IMR-90 (cell line): ENCODE data around the gene FNBP1L.

ENCODE experiments used
- BHLHE40 ChIP-seq: fragments of 150-350 bp; IDR thresholded peaks from 2 replicates; pipeline ENCODE4 v1.6.1; 2016; ENCODE audit warnings: mild to moderate bottlenecking, low read depth, low read length
- CEBPB ChIP-seq: IDR thresholded peaks from 2 replicates; pipeline ENCODE4 v1.6.1; 2012; ENCODE audit warnings: low read depth, low read length, improper control_type of control experiment
- CHD1 ChIP-seq: IDR thresholded peaks from 2 replicates; pipeline ENCODE4 v1.6.1; 2012; ENCODE audit warnings: low read depth, low read length, improper control_type of control experiment
- MAFK ChIP-seq: IDR thresholded peaks from 2 replicates; pipeline ENCODE4 v1.6.1; 2012; ENCODE audit warnings: low read depth, low read length, improper control_type of control experiment
- MXI1 ChIP-seq: IDR thresholded peaks from 2 replicates; pipeline ENCODE4 v1.6.1; 2012; ENCODE audit warnings: low read depth, mild to moderate bottlenecking, low read length, moderate library complexity, borderline replicate concordance
- POLR2A ChIP-seq: IDR thresholded peaks from 2 replicates; pipeline ENCODE4 v1.6.1; 2012; ENCODE audit warnings: mild to moderate bottlenecking, low read depth, low read length
- RAD21 ChIP-seq: IDR thresholded peaks from 2 replicates; pipeline ENCODE4 v1.6.1; 2012; ENCODE audit warnings: low read length, improper control_type of control experiment
- RFX5 ChIP-seq: IDR thresholded peaks from 2 replicates; pipeline ENCODE4 v1.8.0; 2012; ENCODE audit warnings: low read depth, mild to moderate bottlenecking, low read length, moderate library complexity
- SMC3 ChIP-seq: fragments of 150-350 bp; IDR thresholded peaks from 2 replicates; pipeline ENCODE4 v1.6.1; 2016; ENCODE audit warnings: low read depth, mild to moderate bottlenecking, antibody characterized with exemption, low read length, moderate library complexity
- TF ChIP-seq, protein P1 (sequence below): conservative IDR thresholded peaks from 2 replicates; pipeline ENCODE4 v1.5.1; 2012; ENCODE audit warnings: mild to moderate bottlenecking, low read depth, low read length, improper control_type of control experiment
- TF ChIP-seq, protein P2 (sequence below): fragments of 150-350 bp; IDR thresholded peaks from 2 replicates; pipeline ENCODE4 v1.6.1; 2017; ENCODE audit warnings: mild to moderate bottlenecking, antibody characterized with exemption, low read length, low read depth
- TF ChIP-seq, protein P3 (sequence below): fragments of 150-350 bp; IDR thresholded peaks from 2 replicates; pipeline ENCODE4 v1.6.1; 2016; ENCODE audit warnings: low read depth, mild to moderate bottlenecking, low read length, moderate library complexity, borderline replicate concordance

DNA sequence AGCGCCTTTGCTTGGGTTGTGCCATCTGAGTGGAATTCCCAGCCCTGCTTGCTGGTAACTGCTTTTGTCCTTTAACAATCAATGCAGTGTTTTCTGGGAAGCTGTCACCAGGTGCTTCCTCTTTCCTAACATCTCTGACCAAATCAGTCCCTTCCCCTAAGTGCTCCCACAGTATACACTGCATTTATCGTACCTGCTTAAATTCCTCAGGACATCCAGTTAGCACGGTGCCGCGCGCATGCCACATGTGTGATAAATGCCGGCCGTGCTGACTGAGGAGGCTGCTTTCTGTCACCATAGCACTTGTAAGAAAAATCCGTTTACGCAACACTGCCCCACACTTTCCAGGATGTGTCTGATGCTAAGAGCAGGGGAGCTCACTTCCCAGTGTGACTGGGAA, 118.3 kb downstream of the FNBP1L start:
- no peak for TF ChIP-seq BHLHE40
- no peak for TF ChIP-seq POLR2A
- TF ChIP-seq, protein P1, sequence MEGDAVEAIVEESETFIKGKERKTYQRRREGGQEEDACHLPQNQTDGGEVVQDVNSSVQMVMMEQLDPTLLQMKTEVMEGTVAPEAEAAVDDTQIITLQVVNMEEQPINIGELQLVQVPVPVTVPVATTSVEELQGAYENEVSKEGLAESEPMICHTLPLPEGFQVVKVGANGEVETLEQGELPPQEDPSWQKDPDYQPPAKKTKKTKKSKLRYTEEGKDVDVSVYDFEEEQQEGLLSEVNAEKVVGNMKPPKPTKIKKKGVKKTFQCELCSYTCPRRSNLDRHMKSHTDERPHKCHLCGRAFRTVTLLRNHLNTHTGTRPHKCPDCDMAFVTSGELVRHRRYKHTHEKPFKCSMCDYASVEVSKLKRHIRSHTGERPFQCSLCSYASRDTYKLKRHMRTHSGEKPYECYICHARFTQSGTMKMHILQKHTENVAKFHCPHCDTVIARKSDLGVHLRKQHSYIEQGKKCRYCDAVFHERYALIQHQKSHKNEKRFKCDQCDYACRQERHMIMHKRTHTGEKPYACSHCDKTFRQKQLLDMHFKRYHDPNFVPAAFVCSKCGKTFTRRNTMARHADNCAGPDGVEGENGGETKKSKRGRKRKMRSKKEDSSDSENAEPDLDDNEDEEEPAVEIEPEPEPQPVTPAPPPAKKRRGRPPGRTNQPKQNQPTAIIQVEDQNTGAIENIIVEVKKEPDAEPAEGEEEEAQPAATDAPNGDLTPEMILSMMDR, result no peak
- no peak for TF ChIP-seq MAFK
- TF ChIP-seq CEBPB, result peak; percentile 62
- no peak for TF ChIP-seq RAD21
- TF ChIP-seq SMC3, result no peak
- TF ChIP-seq MXI1, result no peak
- TF ChIP-seq, protein P2, sequence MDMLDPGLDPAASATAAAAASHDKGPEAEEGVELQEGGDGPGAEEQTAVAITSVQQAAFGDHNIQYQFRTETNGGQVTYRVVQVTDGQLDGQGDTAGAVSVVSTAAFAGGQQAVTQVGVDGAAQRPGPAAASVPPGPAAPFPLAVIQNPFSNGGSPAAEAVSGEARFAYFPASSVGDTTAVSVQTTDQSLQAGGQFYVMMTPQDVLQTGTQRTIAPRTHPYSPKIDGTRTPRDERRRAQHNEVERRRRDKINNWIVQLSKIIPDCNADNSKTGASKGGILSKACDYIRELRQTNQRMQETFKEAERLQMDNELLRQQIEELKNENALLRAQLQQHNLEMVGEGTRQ, result no peak
- TF ChIP-seq CHD1, result no peak
- TF ChIP-seq RFX5, result no peak
- TF ChIP-seq, protein P3, sequence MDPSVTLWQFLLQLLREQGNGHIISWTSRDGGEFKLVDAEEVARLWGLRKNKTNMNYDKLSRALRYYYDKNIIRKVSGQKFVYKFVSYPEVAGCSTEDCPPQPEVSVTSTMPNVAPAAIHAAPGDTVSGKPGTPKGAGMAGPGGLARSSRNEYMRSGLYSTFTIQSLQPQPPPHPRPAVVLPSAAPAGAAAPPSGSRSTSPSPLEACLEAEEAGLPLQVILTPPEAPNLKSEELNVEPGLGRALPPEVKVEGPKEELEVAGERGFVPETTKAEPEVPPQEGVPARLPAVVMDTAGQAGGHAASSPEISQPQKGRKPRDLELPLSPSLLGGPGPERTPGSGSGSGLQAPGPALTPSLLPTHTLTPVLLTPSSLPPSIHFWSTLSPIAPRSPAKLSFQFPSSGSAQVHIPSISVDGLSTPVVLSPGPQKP, result no peak
